HG03135 (cell line): Measurements from ENCODE around the gene RTTN.
"Not testable (repeated sequence)": the region's sequence is repeated elsewhere in the genome, so short reads cannot be mapped to it uniquely, and the experiment has no call there.

Experiments used
- ATAC-seq: cut with Tn5 transposase; IDR thresholded peaks from one replicate; pipeline ENCODE4 v1.9.1; 2021; ENCODE audit warnings: mild to moderate bottlenecking, moderate library complexity; ENCODE audit not compliant: unreplicated experiment

The RTTN gene

GRCh38 chr18:70154591-70155194 lies 50.8 kb downstream of the RTTN start:
- ATAC-seq = no peak

DNA sequence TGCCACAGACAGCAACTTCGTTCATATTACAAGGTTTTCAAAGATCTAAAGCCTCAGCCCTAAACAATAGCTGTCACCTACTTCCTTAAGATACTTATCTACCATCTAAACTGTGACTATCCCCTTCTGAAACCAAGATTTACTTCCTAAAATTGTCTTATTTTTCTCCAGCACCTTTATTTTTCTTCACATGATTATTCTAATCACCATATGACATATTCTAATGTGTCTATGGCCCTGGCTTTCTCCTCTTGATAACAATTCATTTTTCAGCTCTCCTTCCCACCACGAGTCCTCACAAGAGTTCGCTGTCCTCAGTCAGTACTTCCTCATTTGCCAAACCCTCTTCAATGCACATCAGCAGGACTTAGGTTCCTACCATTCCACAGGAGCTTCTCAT lies 53.9 kb downstream of the RTTN start:
- no peak for ATAC-seq

- no peak for ATAC-seq
Measured at GRCh38 chr18:70149616-70150301, 55.7 kb downstream of the RTTN start.

DNA sequence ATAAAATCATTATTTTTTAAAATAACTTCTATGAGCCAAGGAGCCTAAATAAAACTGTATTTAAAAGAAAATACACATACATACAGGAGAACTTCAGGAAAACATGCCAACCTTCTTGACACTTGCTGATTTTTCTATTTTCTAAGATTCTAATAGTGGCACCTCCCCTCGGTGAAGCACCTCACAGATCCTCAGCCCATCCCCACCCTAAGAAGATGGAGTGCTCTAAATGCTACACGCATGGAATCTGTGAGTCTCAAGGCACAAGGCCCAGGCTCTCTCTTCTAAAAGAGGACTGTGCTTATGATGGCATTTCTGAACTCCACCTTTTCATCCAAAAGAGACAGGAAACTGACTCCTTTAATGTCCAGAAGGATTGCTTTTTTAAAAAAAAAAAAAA lies 56.3 kb downstream of the RTTN start:
- no peak for ATAC-seq

DNA sequence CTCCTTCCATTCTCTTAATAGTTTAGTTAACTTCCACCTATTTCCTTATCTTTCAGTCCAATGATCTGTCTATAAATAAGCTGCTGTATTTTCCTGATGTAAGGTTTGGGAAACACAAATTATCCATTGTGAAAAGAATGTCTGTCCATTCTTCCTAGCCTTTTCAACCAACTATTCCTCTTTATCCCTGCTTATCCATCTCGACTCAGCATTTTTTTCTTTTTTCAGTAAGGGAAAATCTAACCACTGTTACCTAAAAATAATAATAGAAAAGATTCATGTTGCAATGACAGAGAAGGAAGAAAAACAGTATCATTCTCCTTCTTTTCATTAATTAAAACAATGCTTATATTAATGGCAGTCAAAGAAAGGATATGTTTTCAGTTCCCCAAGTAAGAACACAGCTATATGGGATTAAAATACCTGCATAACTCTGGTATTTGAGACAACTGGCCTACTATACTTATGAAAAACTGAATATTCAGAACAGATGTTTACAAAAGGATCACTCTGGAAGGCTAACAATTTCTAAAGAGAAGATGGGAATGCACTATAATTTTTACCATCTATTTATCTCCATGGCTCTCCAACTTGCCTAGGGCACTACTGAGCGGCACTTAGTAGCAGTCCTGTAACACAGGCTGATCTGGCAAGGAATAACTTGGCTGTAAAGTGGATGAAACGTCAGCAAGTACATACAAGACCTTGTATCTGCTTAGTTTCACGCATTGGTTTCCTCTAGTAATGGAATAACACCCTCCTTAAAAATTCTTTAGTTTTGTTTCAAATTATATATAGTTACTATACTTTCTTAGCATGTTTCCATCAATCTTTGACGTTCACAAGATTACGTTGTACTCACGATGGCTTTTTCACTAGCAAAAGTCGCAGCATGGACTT lies 57.2 kb downstream of the RTTN start:
- ATAC-seq = no peak

- ATAC-seq = no peak
Measured at GRCh38 chr18:70146174-70146573, 59.3 kb downstream of the RTTN start.

DNA sequence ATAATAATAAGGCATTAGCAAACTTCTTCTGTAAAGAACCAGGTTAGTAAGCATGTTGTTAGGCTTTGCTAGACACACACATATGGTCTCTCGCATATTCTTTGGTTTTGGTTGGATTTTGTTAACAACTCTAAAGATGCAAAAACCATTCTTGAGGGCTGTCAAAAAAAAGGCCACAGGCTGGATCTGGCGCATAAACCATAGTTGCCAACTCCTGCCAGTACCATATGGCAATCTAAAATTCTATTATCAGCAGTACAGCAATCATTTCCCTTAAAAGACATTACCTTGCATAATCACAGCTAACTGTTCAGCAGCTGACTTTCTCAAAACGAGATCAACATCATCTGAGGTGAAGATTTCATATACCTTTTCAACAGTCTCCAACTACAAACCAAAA lies 63.5 kb downstream of the RTTN start:
- no peak for ATAC-seq

DNA sequence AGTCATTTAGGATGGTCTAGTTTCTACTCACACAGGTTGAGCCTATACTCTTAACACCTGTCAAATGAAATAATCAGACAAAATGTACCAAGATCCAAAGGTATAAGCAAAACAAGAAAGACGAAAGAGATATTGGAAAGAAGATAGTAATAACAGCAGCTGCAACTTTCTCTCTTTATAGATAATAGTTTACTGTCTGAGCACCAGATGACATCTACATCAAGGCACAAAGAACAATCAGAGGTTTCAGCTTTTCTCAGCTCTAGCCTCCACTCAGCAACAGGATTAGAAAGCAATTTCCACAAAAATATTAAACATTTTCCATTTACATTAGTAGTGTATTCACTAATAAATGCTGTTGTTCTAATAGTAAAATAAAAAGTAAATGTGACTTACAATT lies 66.3 kb downstream of the RTTN start:
- no peak for ATAC-seq

DNA sequence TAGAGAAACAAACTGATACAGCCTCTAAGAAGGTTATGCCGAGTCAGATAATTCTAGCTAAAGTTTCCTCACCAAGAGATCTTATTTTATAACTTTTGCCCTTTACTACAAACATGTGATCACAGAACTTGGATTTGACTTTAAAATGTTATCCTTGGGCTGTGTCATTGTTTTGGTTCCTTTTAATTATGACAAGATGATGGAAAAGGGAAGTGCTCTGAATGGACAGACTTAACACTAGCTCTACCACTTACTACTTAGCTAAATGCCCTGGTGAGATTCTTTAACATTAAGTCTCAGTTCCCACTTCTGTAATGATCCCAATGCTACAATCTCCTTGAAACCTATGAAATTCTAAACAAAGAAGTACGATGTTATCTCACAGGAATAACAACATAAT lies 69.9 kb downstream of the RTTN start:
- no peak for ATAC-seq

- ATAC-seq = no peak
Measured at GRCh38 chr18:70132999-70133398, 72.5 kb downstream of the RTTN start.

- ATAC-seq = no peak
Measured at GRCh38 chr18:70128271-70128670, 77.2 kb downstream of the RTTN start.

DNA sequence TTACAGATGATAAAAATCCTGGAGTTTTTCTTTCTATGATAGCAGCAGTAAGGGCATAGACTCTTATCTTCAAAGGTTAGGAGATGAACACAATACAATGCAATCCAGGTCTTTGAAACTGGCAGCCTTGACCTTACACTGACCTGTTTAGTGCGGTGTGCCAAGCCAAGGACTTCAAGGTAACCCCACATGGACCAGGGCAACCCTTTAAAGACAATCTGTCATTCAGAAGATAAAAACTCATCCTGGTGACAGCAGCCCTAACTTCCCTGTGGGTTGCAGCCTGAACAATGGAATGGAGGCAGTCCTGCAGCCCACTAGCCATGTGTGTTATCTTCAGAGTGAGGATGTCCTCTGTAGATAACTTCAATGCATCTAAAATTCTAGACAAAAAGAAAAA lies 78.1 kb downstream of the RTTN start:
- ATAC-seq = no peak

DNA sequence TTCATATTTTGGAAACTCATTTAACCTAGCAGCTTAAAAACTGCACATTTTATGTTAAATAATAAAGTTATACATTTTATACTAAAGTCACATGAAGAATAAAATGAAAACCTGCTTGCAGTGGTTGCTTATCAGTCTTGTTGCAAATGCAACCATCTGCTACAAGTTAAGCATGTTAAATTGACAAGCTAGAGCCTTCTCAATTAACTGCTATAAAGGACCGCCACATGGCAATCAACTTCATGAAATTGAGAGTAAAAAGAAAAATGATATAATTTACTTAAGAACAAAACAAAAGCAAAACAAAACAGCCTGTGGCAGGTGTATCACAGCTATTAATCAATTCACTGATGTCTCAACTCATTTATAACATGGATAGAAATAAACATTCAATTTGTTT lies 78.7 kb downstream of the RTTN start:
- ATAC-seq = no peak

DNA sequence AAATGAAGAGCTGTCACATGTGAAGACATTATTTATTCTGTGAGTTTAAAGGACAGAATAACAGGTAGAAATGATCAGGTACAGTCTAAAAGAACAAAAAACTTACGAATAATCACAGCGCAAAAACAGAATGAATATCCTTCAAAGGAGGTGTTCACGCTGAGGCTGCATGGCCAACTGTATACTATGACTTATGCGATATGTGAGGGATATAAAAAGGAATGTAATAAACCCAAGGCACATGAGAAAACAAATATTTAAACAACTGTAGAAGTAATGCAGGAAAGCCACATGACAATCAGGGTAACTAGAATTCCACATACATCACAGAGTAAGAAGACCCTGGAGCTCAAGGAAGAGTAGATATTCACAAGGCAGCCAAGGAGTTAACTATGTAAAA lies 81.3 kb downstream of the RTTN start:
- no peak for ATAC-seq

GRCh38 chr18:70121842-70122241 lies 83.6 kb downstream of the RTTN start:
- no peak for ATAC-seq

- ATAC-seq = no peak
Measured at GRCh38 chr18:70116949-70117348, 88.5 kb downstream of the RTTN start.

DNA sequence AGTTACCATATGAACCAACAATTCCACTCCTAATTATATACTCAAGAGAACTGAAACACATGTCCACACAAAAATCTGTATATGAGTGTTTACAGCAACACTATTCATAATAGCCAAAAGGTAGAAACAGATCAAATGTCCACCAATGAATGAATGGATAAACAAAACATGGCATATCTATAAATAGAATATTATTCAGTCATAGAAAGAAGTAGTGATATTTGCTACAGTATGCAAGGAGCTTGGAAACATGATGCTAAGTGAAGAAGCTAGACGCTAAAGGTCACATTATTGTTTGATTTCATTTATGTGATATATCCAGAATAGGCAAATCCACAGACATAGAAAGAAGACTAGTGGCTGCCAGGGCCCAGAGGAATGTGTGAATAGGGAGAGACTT lies 92.0 kb downstream of the RTTN start:
- no peak for ATAC-seq

GRCh38 chr18:70110678-70111077 lies 94.8 kb downstream of the RTTN start:
- ATAC-seq = no peak

GRCh38 chr18:70107091-70107490 lies 98.4 kb downstream of the RTTN start:
- ATAC-seq = no peak

DNA sequence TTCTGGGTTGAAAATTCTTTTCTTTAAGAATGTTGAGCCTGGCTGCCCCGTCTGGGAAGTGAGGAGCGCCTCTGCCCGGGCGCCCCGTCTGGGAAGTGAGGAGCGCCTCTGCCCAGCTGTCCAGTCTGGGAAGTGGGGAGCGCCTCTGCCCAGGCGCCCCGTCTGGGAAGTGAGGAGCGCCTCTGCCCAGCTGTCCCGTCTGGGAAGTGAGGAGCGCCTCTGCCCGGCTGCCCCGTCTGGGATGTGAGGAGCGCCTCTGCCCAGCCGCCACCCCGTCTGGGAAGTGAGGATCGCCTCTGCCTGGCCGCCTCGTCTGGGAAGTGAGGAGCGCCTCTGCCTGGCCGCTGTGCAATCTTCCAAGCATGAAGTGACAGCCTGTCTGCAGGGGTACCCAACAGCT lies 102.6 kb downstream of the RTTN start:
- not testable (repeated sequence) for ATAC-seq

- ATAC-seq = no peak
Measured at GRCh38 chr18:70089858-70090257, 115.6 kb downstream of the RTTN start.

GRCh38 chr18:70086085-70086484 lies 119.4 kb downstream of the RTTN start:
- ATAC-seq = no peak
